Loucy (cell line): ENCODE measurements around the gene NOTCH2.

Experiments
- H2AFZ ChIP-seq: fragments of 200-600 bp; sonication (generic); 2 replicates; pipeline ENCODE4 v1.6.0; 2016; ENCODE audit warnings: antibody characterized with exemption, mild to moderate bottlenecking, low read length, moderate library complexity
- H3F3A ChIP-seq: fragments of 200-600 bp; 2 replicates; pipeline ENCODE4 v1.6.0; 2016; ENCODE audit warnings: antibody characterized with exemption, low read depth, mild to moderate bottlenecking
- H3K27me3 ChIP-seq: fragments of 200-600 bp; sonication (generic); 2 replicates; pipeline ENCODE4 v1.6.1; 2014; ENCODE audit warnings: low read length, mild to moderate bottlenecking; ENCODE audit not compliant: insufficient read depth, poor library complexity, severe bottlenecking
- H3K36me3 ChIP-seq: fragments of 200-600 bp; sonication (generic); 2 replicates; pipeline ENCODE4 v1.6.1; 2016; ENCODE audit warnings: low read length; ENCODE audit not compliant: insufficient read depth
- H3K4me1 ChIP-seq: fragments of 200-600 bp; sonication (generic); 2 replicates; pipeline ENCODE4 v1.5.1; 2014; ENCODE audit warnings: low read length, mild to moderate bottlenecking; ENCODE audit not compliant: insufficient read depth, poor library complexity, severe bottlenecking
- H3K4me2 ChIP-seq: fragments of 200-600 bp; sonication (generic); 2 replicates; pipeline ENCODE4 v1.6.0; 2014; ENCODE audit warnings: antibody characterized with exemption, low read length, low read depth, mild to moderate bottlenecking; ENCODE audit not compliant: poor library complexity, severe bottlenecking
- H3K4me3 ChIP-seq: fragments of 200-600 bp; sonication (generic); 2 replicates; pipeline ENCODE4 v1.5.1; 2014; ENCODE audit warnings: low read length, mild to moderate bottlenecking, mixed read lengths; ENCODE audit not compliant: poor library complexity, severe bottlenecking
- H3K79me2 ChIP-seq: fragments of 200-600 bp; sonication (generic); 2 replicates; pipeline ENCODE4 v1.6.1; 2014; ENCODE audit warnings: low read length; ENCODE audit not compliant: insufficient read depth
- H3K9ac ChIP-seq: fragments of 200-600 bp; sonication (generic); 2 replicates; pipeline ENCODE4 v1.6.0; 2014; ENCODE audit warnings: mild to moderate bottlenecking, low read depth, low read length, moderate library complexity; ENCODE audit not compliant: poor library complexity, severe bottlenecking
- H3K9me2 ChIP-seq: fragments of 200-600 bp; sonication (generic); replicated peaks from 2 replicates; pipeline ENCODE4 v1.6.1; 2016; ENCODE audit warnings: low read depth, low read length, mixed read lengths
- H3K9me3 ChIP-seq: fragments of 200-600 bp; sonication (generic); 2 replicates; pipeline ENCODE4 v1.6.1; 2014; ENCODE audit warnings: mild to moderate bottlenecking, antibody characterized with exemption, low read length, low read depth; ENCODE audit not compliant: insufficient read depth
- H4K20me1 ChIP-seq: fragments of 200-600 bp; sonication (generic); 2 replicates; pipeline ENCODE4 v1.6.0; 2014; ENCODE audit warnings: antibody characterized with exemption, low read length, mild to moderate bottlenecking; ENCODE audit not compliant: insufficient read depth, poor library complexity, severe bottlenecking
- EZH2phosphoT487 ChIP-seq: fragments of 200-600 bp; IDR thresholded peaks from 2 replicates; pipeline ENCODE4 v1.6.1; 2018; ENCODE audit warnings: antibody characterized with exemption, mild to moderate bottlenecking, moderate library complexity, borderline replicate concordance
- TF ChIP-seq, protein P1 (sequence below): fragments of 200-600 bp; sonication (generic); conservative IDR thresholded peaks from 2 replicates; pipeline ENCODE4 v1.5.1; 2014; ENCODE audit warnings: mild to moderate bottlenecking, antibody characterized with exemption, low read length

Gene NOTCH2

DNA sequence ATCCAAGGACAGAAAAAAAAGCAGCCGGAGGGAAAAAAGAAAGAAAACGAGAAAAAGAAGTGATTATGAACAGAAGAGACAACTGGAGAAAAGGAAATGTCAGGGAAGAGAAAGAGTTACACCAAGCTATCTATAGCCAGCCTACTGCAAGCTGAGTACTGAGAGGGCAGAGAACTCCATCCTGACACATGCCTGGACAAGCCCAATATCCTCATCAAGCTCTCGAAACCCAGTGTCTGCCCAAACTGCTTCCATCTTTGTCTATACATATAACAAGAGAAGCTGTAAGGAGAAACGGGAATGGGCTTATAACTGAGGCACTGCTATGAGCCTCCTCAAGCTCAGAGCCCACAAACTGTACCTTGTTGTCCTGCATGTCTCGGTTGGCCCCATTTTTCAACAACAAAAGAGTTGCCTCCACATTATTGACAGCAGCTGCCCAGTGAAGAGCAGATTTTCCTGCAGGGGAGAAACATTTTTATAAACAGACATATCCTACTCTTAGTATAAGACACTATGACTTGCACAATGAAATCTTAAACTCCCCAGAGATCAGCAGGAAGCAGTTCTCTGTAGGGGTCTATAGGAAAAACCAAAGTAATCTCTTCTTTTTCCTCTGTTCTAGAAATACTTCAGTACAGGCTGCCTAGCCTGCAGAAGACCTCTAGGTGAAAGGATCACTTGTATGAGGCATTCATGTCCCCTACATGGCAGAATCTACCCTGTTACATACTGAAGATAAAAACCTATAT lies 152.0 kb downstream of the NOTCH2 start:
- H3K36me3 ChIP-seq: peaks cover 88% of the 10 kb centered on the region; the same call in 1 of the 2 replicates
- H3K79me2 ChIP-seq: no peaks in the 10 kb centered on the region

DNA sequence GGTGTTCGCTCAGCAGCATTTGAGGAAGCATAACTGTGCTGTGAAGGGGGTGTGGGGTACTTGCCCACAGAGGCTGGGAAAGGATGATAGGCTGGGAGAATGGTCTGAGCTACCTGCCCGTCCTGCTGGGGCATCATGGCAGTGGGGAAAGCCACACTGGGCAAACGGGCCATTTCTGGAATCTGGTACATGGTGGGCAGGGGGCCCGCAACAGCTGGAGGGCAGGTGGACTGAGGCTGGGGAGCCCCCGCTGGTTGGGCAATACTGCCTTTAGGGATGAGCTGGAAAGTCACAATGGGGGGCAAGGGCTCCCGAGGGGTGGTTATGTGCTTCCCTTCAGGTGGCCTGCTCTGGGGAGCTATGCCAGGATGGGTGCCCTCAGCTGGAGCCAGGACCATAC lies 153.9 kb downstream of the NOTCH2 start:
- peaks cover 68% of the 10 kb centered on the region; the same call in 1 of the 2 replicates for H3K36me3 ChIP-seq
- no peak for TF ChIP-seq EZH2phosphoT487
- TF ChIP-seq, protein P1, sequence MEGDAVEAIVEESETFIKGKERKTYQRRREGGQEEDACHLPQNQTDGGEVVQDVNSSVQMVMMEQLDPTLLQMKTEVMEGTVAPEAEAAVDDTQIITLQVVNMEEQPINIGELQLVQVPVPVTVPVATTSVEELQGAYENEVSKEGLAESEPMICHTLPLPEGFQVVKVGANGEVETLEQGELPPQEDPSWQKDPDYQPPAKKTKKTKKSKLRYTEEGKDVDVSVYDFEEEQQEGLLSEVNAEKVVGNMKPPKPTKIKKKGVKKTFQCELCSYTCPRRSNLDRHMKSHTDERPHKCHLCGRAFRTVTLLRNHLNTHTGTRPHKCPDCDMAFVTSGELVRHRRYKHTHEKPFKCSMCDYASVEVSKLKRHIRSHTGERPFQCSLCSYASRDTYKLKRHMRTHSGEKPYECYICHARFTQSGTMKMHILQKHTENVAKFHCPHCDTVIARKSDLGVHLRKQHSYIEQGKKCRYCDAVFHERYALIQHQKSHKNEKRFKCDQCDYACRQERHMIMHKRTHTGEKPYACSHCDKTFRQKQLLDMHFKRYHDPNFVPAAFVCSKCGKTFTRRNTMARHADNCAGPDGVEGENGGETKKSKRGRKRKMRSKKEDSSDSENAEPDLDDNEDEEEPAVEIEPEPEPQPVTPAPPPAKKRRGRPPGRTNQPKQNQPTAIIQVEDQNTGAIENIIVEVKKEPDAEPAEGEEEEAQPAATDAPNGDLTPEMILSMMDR: no peak
- no peak overlapping the region for H3K9ac ChIP-seq

More for the DNA sequence above, 152.0 kb downstream of the NOTCH2 start:
- no peaks in the 10 kb centered on the region for H4K20me1 ChIP-seq
- TF ChIP-seq EZH2phosphoT487: no peak
- no peak overlapping the region for H3K9ac ChIP-seq
- no peaks in the 10 kb centered on the region for H3K9me2 ChIP-seq
- H3K27me3 ChIP-seq: no peaks in the 10 kb centered on the region
- no peak overlapping the region for H2AFZ ChIP-seq
- H3F3A ChIP-seq: no peaks in the 10 kb centered on the region
- no peaks in the 10 kb centered on the region for H3K4me1 ChIP-seq
- no peak overlapping the region for H3K4me3 ChIP-seq
- no peaks in the 10 kb centered on the region for H3K9me3 ChIP-seq
- no peak overlapping the region for H3K4me2 ChIP-seq

DNA sequence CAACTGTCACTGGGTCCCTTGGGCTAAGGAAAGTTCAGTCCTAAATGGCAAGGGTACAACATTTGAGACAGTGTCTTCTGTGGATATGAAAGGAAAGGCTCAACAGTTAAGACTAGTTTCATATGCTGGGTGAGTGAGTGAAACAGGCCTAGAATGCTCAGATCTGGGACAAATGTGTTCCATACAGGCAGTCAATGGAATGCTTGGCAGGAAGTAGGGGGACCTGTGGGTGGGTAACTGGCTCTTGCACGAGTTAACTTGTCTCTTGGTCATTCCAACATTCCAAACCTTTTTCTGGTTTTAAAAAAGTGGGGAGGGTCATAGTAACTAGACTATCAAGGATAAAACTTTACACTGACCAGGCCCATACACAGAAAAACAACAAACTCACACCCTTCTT lies 155.4 kb downstream of the NOTCH2 start:
- H3K27me3 ChIP-seq: no peaks in the 10 kb centered on the region
- no peaks in the 10 kb centered on the region for H4K20me1 ChIP-seq
- H3K4me2 ChIP-seq: no peak overlapping the region
- H3K79me2 ChIP-seq: no peaks in the 10 kb centered on the region
- no peak for TF ChIP-seq EZH2phosphoT487
- TF ChIP-seq, protein P1: no peak
- no peaks in the 10 kb centered on the region for H3K9me2 ChIP-seq
- H3K9me3 ChIP-seq: no peaks in the 10 kb centered on the region
- H2AFZ ChIP-seq: no peak overlapping the region
- no peak overlapping the region for H3K4me3 ChIP-seq
- H3K36me3 ChIP-seq: peaks cover 55% of the 10 kb centered on the region; the same call in 1 of the 2 replicates
- no peaks in the 10 kb centered on the region for H3F3A ChIP-seq
- no peak overlapping the region for H3K9ac ChIP-seq
- peaks cover 20% of the 10 kb centered on the region for H3K4me1 ChIP-seq

More for the DNA sequence above, 153.9 kb downstream of the NOTCH2 start:
- no peaks in the 10 kb centered on the region for H3K27me3 ChIP-seq
- no peaks in the 10 kb centered on the region for H3K9me3 ChIP-seq
- H3K4me2 ChIP-seq: no peak overlapping the region
- H3K4me1 ChIP-seq: peaks cover 9% of the 10 kb centered on the region
- H3K4me3 ChIP-seq: no peak overlapping the region
- no peaks in the 10 kb centered on the region for H4K20me1 ChIP-seq
- no peaks in the 10 kb centered on the region for H3F3A ChIP-seq
- H3K9me2 ChIP-seq: no peaks in the 10 kb centered on the region
- no peak overlapping the region for H2AFZ ChIP-seq
- no peaks in the 10 kb centered on the region for H3K79me2 ChIP-seq
